ENCODE results near the gene LAMA4. TPM values are rescaled to one million over a fixed set of nuclear protein-coding genes. Genes with fewer than 3 reads are reported as not detected.
"Not testable (repeated sequence)": the region's sequence is repeated elsewhere in the genome, so short reads cannot be mapped to it uniquely, and the experiment has no call there.

LAMA4 gene
- total RNA-seq, 4 donors from 2014 or later, result 8.1 to 116 (median 19.0) TPM

DNA sequence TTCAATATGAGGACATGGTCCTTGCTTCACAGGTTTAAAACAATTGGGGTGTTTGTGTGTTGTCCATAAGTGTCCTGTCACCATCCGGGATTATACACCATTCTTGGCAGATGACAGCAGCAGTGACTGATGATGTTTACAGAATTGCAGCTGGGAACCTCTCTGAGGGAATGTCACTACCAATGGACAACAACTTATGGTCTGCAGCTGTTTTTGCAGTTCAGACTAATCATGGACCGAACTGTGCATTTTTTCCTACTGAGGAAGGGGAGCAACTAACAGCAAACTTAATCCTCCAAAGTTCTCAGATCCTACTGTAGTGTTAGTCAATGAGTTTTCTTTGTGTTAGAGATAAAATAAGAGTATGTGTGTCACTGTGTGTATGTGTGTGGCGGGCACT, 140.9 kb downstream of the LAMA4 start:
- peaks cover 0 to 62% (median 0%) of the 10 kb centered on the region in 3 donors for H3K36me3 ChIP-seq
- DNase-seq, result no peak
- no peaks in the 10 kb centered on the region for H3K4me1 ChIP-seq
- TF ChIP-seq POLR2A (IDR thresholded peaks at IDR 0.05), result no peak
- TF ChIP-seq, protein P1, sequence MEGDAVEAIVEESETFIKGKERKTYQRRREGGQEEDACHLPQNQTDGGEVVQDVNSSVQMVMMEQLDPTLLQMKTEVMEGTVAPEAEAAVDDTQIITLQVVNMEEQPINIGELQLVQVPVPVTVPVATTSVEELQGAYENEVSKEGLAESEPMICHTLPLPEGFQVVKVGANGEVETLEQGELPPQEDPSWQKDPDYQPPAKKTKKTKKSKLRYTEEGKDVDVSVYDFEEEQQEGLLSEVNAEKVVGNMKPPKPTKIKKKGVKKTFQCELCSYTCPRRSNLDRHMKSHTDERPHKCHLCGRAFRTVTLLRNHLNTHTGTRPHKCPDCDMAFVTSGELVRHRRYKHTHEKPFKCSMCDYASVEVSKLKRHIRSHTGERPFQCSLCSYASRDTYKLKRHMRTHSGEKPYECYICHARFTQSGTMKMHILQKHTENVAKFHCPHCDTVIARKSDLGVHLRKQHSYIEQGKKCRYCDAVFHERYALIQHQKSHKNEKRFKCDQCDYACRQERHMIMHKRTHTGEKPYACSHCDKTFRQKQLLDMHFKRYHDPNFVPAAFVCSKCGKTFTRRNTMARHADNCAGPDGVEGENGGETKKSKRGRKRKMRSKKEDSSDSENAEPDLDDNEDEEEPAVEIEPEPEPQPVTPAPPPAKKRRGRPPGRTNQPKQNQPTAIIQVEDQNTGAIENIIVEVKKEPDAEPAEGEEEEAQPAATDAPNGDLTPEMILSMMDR (IDR thresholded peaks at IDR 0.05), result no peak
- no peaks in the 10 kb centered on the region for H3K9me3 ChIP-seq
- H3K27me3 ChIP-seq, result no peaks in the 10 kb centered on the region
- H3K4me3 ChIP-seq, result no peak overlapping the region
- intact Hi-C loops (cut with DNase I), result no loop called here
- WGBS, 2 donors, result 60 to 74% methylated on average over 3 of the region's 3 CpGs
- no peak overlapping the region for H3K27ac ChIP-seq

DNA sequence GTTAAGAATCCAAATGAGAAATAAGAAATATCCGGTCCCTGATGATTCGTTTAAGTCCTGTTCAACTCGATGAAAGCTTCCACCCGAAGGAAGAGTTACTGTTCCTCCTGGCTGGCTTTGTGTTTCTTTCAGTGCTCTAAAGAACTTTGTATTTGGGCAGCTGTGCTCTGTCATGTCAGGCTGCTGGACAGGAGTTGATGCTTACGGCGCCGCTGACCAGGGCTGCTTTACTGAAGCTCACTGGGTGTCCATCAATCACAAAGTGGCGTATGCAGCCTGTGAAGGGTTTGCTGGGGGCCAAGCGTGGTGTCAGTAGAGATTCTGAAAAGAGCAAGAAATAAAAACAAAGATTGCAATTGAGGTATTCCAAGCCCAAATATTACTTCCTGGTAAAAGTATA, 145.1 kb downstream of the LAMA4 start:
- no peak overlapping the region for H3K27ac ChIP-seq
- DNase-seq, result no peak
- intact Hi-C loops (cut with DNase I), result no loop called here

DNA sequence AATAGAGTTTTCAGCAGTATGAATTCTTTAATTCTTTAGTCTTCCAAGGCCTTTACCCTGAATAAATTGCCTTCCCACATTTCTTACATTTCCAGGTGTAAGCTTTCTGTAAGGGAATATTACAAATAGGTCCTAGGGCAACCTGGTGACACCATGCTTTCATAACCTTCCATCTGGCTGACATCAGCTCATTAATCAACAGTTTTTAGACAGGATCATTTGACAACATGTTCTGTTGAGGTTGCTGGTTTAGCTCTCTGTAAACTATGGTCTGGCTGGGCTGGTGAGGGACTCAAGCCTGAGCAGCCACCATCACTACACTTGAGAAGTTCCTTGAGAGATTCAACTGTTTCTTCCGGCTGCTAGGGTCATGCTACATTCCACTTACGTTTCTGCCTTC, 147.8 kb downstream of the LAMA4 start:
- no peaks in the 10 kb centered on the region for H3K9me3 ChIP-seq
- H3K4me3 ChIP-seq, result no peak overlapping the region
- 55 to 57% methylated on average over 2 of the region's 2 CpGs for WGBS, 2 donors
- peaks cover 0 to 28% (median 0%) of the 10 kb centered on the region in 3 donors for H3K36me3 ChIP-seq
- no peaks in the 10 kb centered on the region for H3K27me3 ChIP-seq
- no peak overlapping the region for H3K27ac ChIP-seq
- H3K4me1 ChIP-seq, result no peaks in the 10 kb centered on the region
- TF ChIP-seq, protein P1 (IDR thresholded peaks at IDR 0.05), result no peak
- no peak for TF ChIP-seq POLR2A (IDR thresholded peaks at IDR 0.05)
- DNase-seq, result no peak
- intact Hi-C loops (cut with DNase I), result no loop called here

More for the DNA sequence above, 145.1 kb downstream of the LAMA4 start:
- TF ChIP-seq, protein P1 (IDR thresholded peaks at IDR 0.05), result no peak
- no peak for TF ChIP-seq POLR2A (IDR thresholded peaks at IDR 0.05)
- H3K4me1 ChIP-seq, result no peaks in the 10 kb centered on the region
- H3K36me3 ChIP-seq, result peaks cover 0 to 42% (median 0%) of the 10 kb centered on the region in 3 donors
- no peak overlapping the region for H3K4me3 ChIP-seq
- no peaks in the 10 kb centered on the region for H3K9me3 ChIP-seq
- WGBS, 2 donors, result 57 to 68% methylated on average over 9 of the region's 9 CpGs
- no peaks in the 10 kb centered on the region for H3K27me3 ChIP-seq

DNA sequence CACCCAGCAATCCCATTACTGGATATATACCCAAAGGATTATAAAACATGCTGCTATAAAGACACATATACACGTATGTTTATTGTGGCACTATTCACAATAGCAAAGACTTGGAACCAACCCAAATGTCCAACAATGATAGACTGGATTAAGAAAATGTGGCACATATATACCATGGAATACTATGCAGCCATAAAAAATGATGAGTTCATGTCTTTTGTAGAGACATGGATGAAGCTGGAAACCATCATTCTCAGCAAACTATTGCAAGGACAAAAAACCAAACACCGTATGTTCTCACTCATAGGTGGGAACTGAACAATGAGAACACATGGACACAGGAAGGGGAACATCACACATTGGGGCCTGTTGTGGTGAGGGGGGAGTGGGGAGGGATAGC, 148.3 kb downstream of the LAMA4 start:
- H3K27me3 ChIP-seq; H3K9me3 ChIP-seq; intact Hi-C loops (cut with DNase I); H3K4me1 ChIP-seq; H3K4me3 ChIP-seq; DNase-seq; H3K27ac ChIP-seq: not testable (repeated sequence)
- peaks cover 0 to 32% (median 0%) of the 10 kb centered on the region in 3 donors for H3K36me3 ChIP-seq
- WGBS, 2 donors, result 71 to 80% methylated on average over 1 of the region's 2 CpGs

DNA sequence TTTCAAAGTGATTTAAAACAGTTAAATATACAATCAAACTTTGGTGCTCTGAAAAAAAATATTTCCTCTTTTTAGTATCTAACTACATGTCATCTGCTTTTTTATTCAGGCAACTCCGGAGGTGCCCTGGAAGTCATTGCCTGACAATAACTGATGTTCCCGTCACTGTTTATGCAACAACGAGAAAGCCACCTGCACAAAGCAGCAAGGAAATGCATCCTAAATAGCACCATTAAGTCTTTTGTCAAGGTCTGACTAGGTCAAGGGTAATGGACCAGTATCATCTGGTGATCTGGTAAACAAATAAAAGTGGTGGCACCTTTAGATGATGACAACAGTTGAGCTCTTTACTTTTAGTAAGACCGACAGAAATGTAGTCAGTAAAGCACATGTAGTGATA, 153.8 kb downstream of the LAMA4 start:
- Histone ChIP-seq H3K4me3 (no peak overlapping the region), H3K9me3 (no peaks in the 10 kb centered on the region), H3K27ac (no peak overlapping the region), H3K4me1 (no peaks in the 10 kb centered on the region), H3K27me3 (no peaks in the 10 kb centered on the region), H3K36me3 (peaks cover 0 to 17% (median 0%) of the 10 kb centered on the region in 3 donors)
- intact Hi-C loops (cut with DNase I), result no loop called here
- WGBS, 2 donors, result 82 to 84% methylated on average over 4 of the region's 4 CpGs
- TF ChIP-seq, protein P1 (IDR thresholded peaks at IDR 0.05), result no peak
- TF ChIP-seq POLR2A (IDR thresholded peaks at IDR 0.05), result no peak
- DNase-seq, result no peak

DNA sequence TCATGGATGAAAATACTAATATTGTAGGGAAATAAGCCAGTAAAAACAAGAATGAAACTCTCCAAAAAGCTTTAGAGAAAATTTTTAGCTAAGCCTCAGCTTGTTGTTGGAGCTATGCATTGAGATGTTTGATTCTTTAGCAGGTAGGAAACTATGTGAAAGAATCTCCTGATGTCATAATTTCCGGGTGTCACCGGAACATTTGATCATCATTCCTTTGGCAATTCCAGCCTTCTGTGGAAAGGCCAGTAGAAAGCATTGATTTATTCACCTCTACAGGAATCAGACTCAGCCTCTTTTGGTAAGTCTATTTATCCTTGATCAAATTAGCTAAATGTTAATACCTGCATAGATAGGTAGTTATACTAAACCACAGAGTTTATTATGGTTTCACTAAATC, 157.5 kb downstream of the LAMA4 start:
- Histone ChIP-seq H3K27ac (no peak overlapping the region), H3K4me1 (no peaks in the 10 kb centered on the region), H3K36me3 (peaks cover 0 to 13% (median 0%) of the 10 kb centered on the region in 3 donors), H3K27me3 (no peaks in the 10 kb centered on the region), H3K9me3 (no peaks in the 10 kb centered on the region), H3K4me3 (no peak overlapping the region)
- no peak for DNase-seq
- intact Hi-C loops (cut with DNase I), result no loop called here
- 70 to 96% methylated on average over 2 of the region's 2 CpGs for WGBS, 2 donors
- TF ChIP-seq POLR2A (IDR thresholded peaks at IDR 0.05), result no peak
- TF ChIP-seq, protein P1 (IDR thresholded peaks at IDR 0.05), result no peak
